Nephron (organoid): ENCODE results near the gene GSK3A.

Experiments used
- H3K27ac Mint-ChIP-seq, 3 experiments: 2 replicates each; pipeline ENCODE4 v1.8.0; 2020; ENCODE audit warnings: mixed read lengths in 3 of 3, mild to moderate bottlenecking in 2 of 3, moderate library complexity in 1 of 3
- H3K27me3 Mint-ChIP-seq: 2 replicates; pipeline ENCODE4 v1.8.0; 2021; ENCODE audit warnings: low read depth, mild to moderate bottlenecking, moderate library complexity, mixed read lengths
- H3K36me3 Mint-ChIP-seq: 2 replicates; pipeline ENCODE4 v1.8.0; 2020; ENCODE audit warnings: low read depth, mixed read lengths
- H3K4me1 Mint-ChIP-seq: 2 replicates; pipeline ENCODE4 v1.8.0; 2020; ENCODE audit warnings: mixed read lengths
- H3K4me3 Mint-ChIP-seq, 3 experiments: 2 replicates each; pipeline ENCODE4 v1.8.0; 2020; ENCODE audit warnings: mild to moderate bottlenecking in 3 of 3, mixed read lengths in 3 of 3, moderate library complexity in 2 of 3
- H3K9me3 Mint-ChIP-seq: 2 replicates; pipeline ENCODE4 v1.8.0; 2020; ENCODE audit warnings: mixed read lengths
- TF ChIP-seq, protein P1 (sequence below), 3 experiments: fragments of 200-600 bp; sonication (generic); IDR thresholded peaks; one replicate each; pipeline ENCODE4 v1.5.0; 2021; ENCODE audit warnings: antibody characterized with exemption in 3 of 3; ENCODE audit not compliant: unreplicated experiment in 3 of 3

Gene GSK3A

GRCh38 chr19:42282819-42283187, 40.4 kb upstream of the GSK3A start:
- Mint-ChIP-seq H3K36me3 (no peaks in the 10 kb centered on the region), H3K9me3 (no peaks in the 10 kb centered on the region), H3K4me3 (peak overlapping the region in 2 of 3 experiments; percentile 85 to 86), H3K4me1 (peaks cover 37% of the 10 kb centered on the region), H3K27ac (no peak overlapping the region), H3K27me3 (peaks cover 4% of the 10 kb centered on the region)
- TF ChIP-seq, protein P1, sequence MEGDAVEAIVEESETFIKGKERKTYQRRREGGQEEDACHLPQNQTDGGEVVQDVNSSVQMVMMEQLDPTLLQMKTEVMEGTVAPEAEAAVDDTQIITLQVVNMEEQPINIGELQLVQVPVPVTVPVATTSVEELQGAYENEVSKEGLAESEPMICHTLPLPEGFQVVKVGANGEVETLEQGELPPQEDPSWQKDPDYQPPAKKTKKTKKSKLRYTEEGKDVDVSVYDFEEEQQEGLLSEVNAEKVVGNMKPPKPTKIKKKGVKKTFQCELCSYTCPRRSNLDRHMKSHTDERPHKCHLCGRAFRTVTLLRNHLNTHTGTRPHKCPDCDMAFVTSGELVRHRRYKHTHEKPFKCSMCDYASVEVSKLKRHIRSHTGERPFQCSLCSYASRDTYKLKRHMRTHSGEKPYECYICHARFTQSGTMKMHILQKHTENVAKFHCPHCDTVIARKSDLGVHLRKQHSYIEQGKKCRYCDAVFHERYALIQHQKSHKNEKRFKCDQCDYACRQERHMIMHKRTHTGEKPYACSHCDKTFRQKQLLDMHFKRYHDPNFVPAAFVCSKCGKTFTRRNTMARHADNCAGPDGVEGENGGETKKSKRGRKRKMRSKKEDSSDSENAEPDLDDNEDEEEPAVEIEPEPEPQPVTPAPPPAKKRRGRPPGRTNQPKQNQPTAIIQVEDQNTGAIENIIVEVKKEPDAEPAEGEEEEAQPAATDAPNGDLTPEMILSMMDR (IDR thresholded peaks at IDR 0.05; ENCODE audit: unreplicated experiment in 3 of 3), result no peak

- Mint-ChIP-seq H3K4me1 (peaks cover 43% of the 10 kb centered on the region), H3K27me3 (peaks cover 4% of the 10 kb centered on the region), H3K27ac (peak overlapping the region in 1 of 3 experiments; percentile 95), H3K9me3 (no peaks in the 10 kb centered on the region), H3K4me3 (peak overlapping the region; percentile 85 to 92 (median 86)), H3K36me3 (no peaks in the 10 kb centered on the region)
- TF ChIP-seq, protein P1 (IDR thresholded peaks at IDR 0.05; ENCODE audit: unreplicated experiment in 3 of 3), result no peak
Measured at GRCh38 chr19:42281827-42282762, 39.7 kb upstream of the GSK3A start.

GRCh38 chr19:42281146-42281826, 38.9 kb upstream of the GSK3A start:
- Mint-ChIP-seq H3K4me1 (peaks cover 42% of the 10 kb centered on the region), H3K27me3 (peaks cover 4% of the 10 kb centered on the region), H3K4me3 (peak overlapping the region; percentile 85 to 92 (median 86)), H3K27ac (peak overlapping the region in 1 of 3 experiments; percentile 95), H3K36me3 (no peaks in the 10 kb centered on the region), H3K9me3 (no peaks in the 10 kb centered on the region)
- TF ChIP-seq, protein P1 (IDR thresholded peaks at IDR 0.05; ENCODE audit: unreplicated experiment in 3 of 3), result no peak

GRCh38 chr19:42280815-42281145, 38.4 kb upstream of the GSK3A start:
- H3K4me3 Mint-ChIP-seq, result peak overlapping the region; percentile 85 to 92 (median 86)
- H3K4me1 Mint-ChIP-seq, result peaks cover 42% of the 10 kb centered on the region
- peaks cover 4% of the 10 kb centered on the region for H3K27me3 Mint-ChIP-seq

DNA sequence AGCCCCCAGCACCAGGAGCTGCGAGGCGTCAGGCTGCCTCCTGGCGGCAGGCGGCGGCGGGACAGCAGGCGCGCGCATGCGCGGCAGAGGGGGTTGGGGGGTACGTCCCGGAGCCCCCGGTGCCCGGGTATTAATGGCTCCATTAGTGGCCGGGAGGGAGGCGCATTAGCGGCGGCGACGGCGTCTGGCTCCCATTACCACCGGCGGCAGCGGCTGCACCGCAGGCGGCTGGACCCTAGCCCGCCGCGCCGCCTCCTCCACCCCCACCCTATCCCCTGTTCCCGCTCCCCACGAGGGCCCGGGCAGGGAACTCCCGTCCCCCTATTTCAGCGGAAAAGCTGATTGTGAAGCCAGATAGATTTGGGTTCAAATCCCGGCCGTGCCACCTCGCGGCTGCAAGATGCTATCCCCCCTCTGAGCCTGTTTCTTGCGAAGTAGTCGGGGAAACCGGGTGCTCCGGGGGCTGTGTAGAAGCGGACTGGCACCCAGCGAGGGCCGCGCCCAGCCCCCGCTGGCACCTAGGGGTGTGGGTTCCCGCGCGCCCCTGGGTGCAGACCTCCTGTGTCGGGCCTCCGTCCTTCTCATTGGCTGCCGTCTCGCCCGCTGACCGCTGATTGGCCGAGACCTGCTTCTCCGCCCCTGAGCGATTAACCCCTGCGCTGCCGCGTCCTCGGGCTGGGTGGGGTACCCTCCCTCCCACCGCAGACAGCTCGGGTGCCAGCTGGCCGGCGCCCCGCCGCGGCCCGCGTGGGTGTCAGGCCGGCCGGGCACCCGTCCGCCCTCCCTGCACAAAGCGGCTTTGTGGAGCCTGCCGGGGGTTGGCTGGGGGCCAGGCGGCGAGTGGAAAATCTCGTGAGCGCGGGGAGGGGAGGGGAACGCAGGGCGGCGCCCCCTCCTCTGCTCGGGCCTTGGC, 37.8 kb upstream of the GSK3A start:
- H3K9me3 Mint-ChIP-seq, result no peaks in the 10 kb centered on the region
- peaks cover 6% of the 10 kb centered on the region for H3K36me3 Mint-ChIP-seq
- H3K4me3 Mint-ChIP-seq, result peak overlapping the region; percentile 91 to 98 (median 92)
- H3K27ac Mint-ChIP-seq, result peak overlapping the region; percentile 96 to 99 (median 97)
- TF ChIP-seq, protein P1 (IDR thresholded peaks at IDR 0.05; ENCODE audit: unreplicated experiment in 3 of 3), result peak; percentile 96 to 98 (median 97)
- H3K27me3 Mint-ChIP-seq, result peaks cover 4% of the 10 kb centered on the region
- peaks cover 40% of the 10 kb centered on the region for H3K4me1 Mint-ChIP-seq

More at GRCh38 chr19:42280815-42281145, 38.4 kb upstream of the GSK3A start:
- H3K27ac Mint-ChIP-seq, result no peak overlapping the region
- H3K9me3 Mint-ChIP-seq, result no peaks in the 10 kb centered on the region
- TF ChIP-seq, protein P1 (IDR thresholded peaks at IDR 0.05; ENCODE audit: unreplicated experiment in 3 of 3), result no peak
- H3K36me3 Mint-ChIP-seq, result peaks cover 5% of the 10 kb centered on the region
